GM21529 (cell line): Measurements from ENCODE around the gene PCID2.

ENCODE experiments used
- ATAC-seq: cut with Tn5 transposase; IDR thresholded peaks from one replicate; pipeline ENCODE4 v1.9.1; 2021; ENCODE audit not compliant: unreplicated experiment

Gene PCID2

DNA sequence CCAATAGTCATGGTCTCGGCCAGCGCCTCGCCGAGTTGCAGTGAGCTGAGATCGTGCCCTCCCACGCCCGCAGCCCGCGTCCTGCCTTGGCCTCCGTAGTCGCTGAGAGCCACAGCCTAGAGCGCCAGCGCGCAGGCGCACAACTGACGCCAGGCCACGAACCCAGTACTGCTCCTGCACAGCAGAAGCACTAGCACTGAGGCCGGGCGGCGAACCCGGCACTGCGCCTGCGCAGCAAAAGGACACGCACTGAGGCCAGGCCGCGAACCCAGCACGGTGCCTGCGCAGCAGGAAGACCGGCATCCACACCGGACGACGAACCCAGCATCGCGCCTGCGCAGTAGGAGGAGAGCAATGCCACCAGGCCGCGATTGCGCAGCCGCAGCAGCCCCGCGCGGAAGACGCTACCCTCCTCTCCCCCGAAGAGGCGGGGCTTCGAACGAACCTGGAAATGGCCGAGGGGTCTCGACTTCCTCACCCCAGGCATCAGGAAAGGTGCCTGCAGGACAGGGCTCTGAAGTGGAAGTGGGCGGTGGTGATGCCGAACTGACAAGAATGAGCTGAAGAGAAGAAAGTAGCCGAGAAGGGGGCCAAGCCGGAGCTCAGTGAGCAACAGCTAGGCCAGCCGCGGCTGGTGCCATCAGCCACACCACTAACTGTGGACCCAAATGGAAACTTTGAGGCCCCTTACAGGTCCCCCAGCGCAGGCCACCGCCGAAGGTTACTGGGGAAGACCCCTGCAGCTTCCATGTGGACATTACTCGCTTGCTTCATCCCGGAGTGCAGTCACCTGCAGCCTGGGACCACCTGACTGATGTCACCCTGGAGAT lies 78.3 kb downstream of the PCID2 start:
- ATAC-seq, result no peak

GRCh38 chr13:113129480-113129879 lies 79.0 kb downstream of the PCID2 start:
- ATAC-seq, result no peak
